Stimulated activated CD8-positive, alpha-beta memory T cell treated with anti-CD3 and anti-CD28 coated beads, Interleukin-4, amount 100 ng/mL, for 48 hours (primary cell): ENCODE data around the gene ETV2.
"Not testable (repeated sequence)": the region's sequence is repeated elsewhere in the genome, so short reads cannot be mapped to it uniquely, and the experiment has no call there.

Experiments used
- DNase-seq: peaks from one replicate; pipeline ENCODE4 v3.0.0-alpha.2; 2020

The ETV2 gene

GRCh38 chr19:35641515-35642151, at the start of gene ETV2:
Gene ETV2 (plus strand): TSS chr19:35641745. CDS start chr19:35642461, 716 bp downstream.
- peak; percentile 78 for DNase-seq

GRCh38 chr19:35592226-35592625, 49.3 kb upstream of the ETV2 start:
- no peak for DNase-seq

GRCh38 chr19:35595026-35595425, 46.5 kb upstream of the ETV2 start:
- not testable (repeated sequence) for DNase-seq

- DNase-seq, result no peak
Measured at GRCh38 chr19:35595928-35596327, 45.6 kb upstream of the ETV2 start.

- DNase-seq, result peak; percentile 47
Measured at GRCh38 chr19:35596366-35596999, 45.1 kb upstream of the ETV2 start.

GRCh38 chr19:35601971-35602370, 39.6 kb upstream of the ETV2 start:
- no peak for DNase-seq

- DNase-seq, result not testable (repeated sequence)
Measured at GRCh38 chr19:35604436-35604835, 37.1 kb upstream of the ETV2 start.

- not testable (repeated sequence) for DNase-seq
Measured at GRCh38 chr19:35607170-35607569, 34.4 kb upstream of the ETV2 start.

GRCh38 chr19:35607661-35608060, 33.9 kb upstream of the ETV2 start:
- DNase-seq, result no peak

- DNase-seq, result no peak
Measured at GRCh38 chr19:35608251-35608650, 33.3 kb upstream of the ETV2 start.

- no peak for DNase-seq
Measured at GRCh38 chr19:35609851-35610353, 31.6 kb upstream of the ETV2 start.

- DNase-seq, result no peak
Measured at GRCh38 chr19:35612224-35612558, 29.4 kb upstream of the ETV2 start.

GRCh38 chr19:35612559-35613321, 28.8 kb upstream of the ETV2 start, which contains the start of gene HAUS5:
Gene HAUS5 (plus strand): TSS chr19:35612735. CDS start chr19:35612795, 60 bp downstream.
- peak; percentile 98 for DNase-seq

- DNase-seq, result no peak
Measured at GRCh38 chr19:35613574-35613973, 28.0 kb upstream of the ETV2 start.

GRCh38 chr19:35615036-35615435, 26.5 kb upstream of the ETV2 start:
- DNase-seq, result no peak

- no peak for DNase-seq
Measured at GRCh38 chr19:35618857-35619256, 22.7 kb upstream of the ETV2 start.

GRCh38 chr19:35619290-35619923, 22.1 kb upstream of the ETV2 start:
- DNase-seq, result no peak

- DNase-seq, result no peak
Measured at GRCh38 chr19:35620001-35620400, 21.5 kb upstream of the ETV2 start.

- no peak for DNase-seq
Measured at GRCh38 chr19:35621708-35622107, 19.8 kb upstream of the ETV2 start.

- DNase-seq, result no peak
Measured at GRCh38 chr19:35622750-35623149, 18.8 kb upstream of the ETV2 start.

- no peak for DNase-seq
Measured at GRCh38 chr19:35623327-35624010, 18.1 kb upstream of the ETV2 start.

- no peak for DNase-seq
Measured at GRCh38 chr19:35628264-35628564, 13.3 kb upstream of the ETV2 start.
